Neuronal stem cell (in vitro differentiated cells): Measurements from ENCODE around the gene KAT2B.

Source experiments
- DNase-seq: peaks from one replicate; pipeline ENCODE4 v3.0.0-alpha.2; 2013; ENCODE audit warnings: low spot score
- H2AFZ ChIP-seq: one replicate; pipeline ENCODE4 v1.6.1; 2013; ENCODE audit warnings: mild to moderate bottlenecking, low read length, inconsistent platforms
- H2AK5ac ChIP-seq: 2 replicates; pipeline ENCODE4 v1.6.1; 2013; ENCODE audit warnings: low read depth, mild to moderate bottlenecking, inconsistent platforms, low read length, moderate library complexity, mixed read lengths
- H2BK120ac ChIP-seq: 2 replicates; pipeline ENCODE4 v1.6.1; 2013; ENCODE audit warnings: low read depth, mild to moderate bottlenecking, inconsistent platforms, low read length, moderate library complexity, mixed read lengths
- H2BK12ac ChIP-seq: one replicate; pipeline ENCODE4 v1.6.1; 2013; ENCODE audit warnings: low read length, inconsistent platforms
- H2BK15ac ChIP-seq: 2 replicates; pipeline ENCODE4 v1.6.1; 2013; ENCODE audit warnings: mild to moderate bottlenecking, low read length, inconsistent platforms, mixed read lengths
- H2BK5ac ChIP-seq: one replicate; pipeline ENCODE4 v1.6.1; 2013; ENCODE audit warnings: inconsistent platforms, mild to moderate bottlenecking, low read length, moderate library complexity
- H3K14ac ChIP-seq: one replicate; pipeline ENCODE4 v1.6.1; 2013; ENCODE audit warnings: low read length, inconsistent platforms
- H3K18ac ChIP-seq: 2 replicates; pipeline ENCODE4 v1.6.1; 2013; ENCODE audit warnings: low read length, inconsistent platforms
- H3K23ac ChIP-seq: 2 replicates; pipeline ENCODE4 v1.6.1; 2013; ENCODE audit warnings: low read depth, mild to moderate bottlenecking, mixed read lengths, low read length, inconsistent platforms; ENCODE audit not compliant: poor library complexity
- H3K27ac ChIP-seq: replicated peaks from 3 replicates; pipeline ENCODE4 v1.5.1; 2013; ENCODE audit warnings: low read length, inconsistent platforms
- H3K27me3 ChIP-seq, 3 experiments: 2 replicates each; pipeline ENCODE4 v1.6.1; 2013; ENCODE audit warnings: low read length in 3 of 3, mild to moderate bottlenecking in 2 of 3, inconsistent platforms in 1 of 3, low read depth in 1 of 3, mixed read lengths in 1 of 3, moderate library complexity in 1 of 3; ENCODE audit not compliant: control insufficient read depth in 3 of 3, insufficient read depth in 3 of 3
- H3K36me3 ChIP-seq, 2 donors: replicated peaks in 1 of 2; 2 replicates each; pipeline ENCODE4 v1.6.1; 2013; ENCODE audit warnings: low read length in 2 of 2; ENCODE audit not compliant: control insufficient read depth in 2 of 2, insufficient read depth in 2 of 2
- H3K4ac ChIP-seq: 2 replicates; pipeline ENCODE4 v1.6.1; 2013; ENCODE audit warnings: inconsistent platforms, mild to moderate bottlenecking, low read length, moderate library complexity
- H3K4me1 ChIP-seq, 2 donors: 1 replicate in 1 of 2; 2 replicates in 1 of 2; pipeline ENCODE4 v1.6.1; 2013; ENCODE audit warnings: low read length in 2 of 2, low read depth in 1 of 2; ENCODE audit not compliant: control insufficient read depth in 2 of 2, insufficient read depth in 1 of 2
- H3K4me2 ChIP-seq: one replicate; pipeline ENCODE4 v1.6.1; 2013; ENCODE audit warnings: mild to moderate bottlenecking, low read length, inconsistent platforms; ENCODE audit not compliant: insufficient read depth, poor library complexity, severe bottlenecking
- H3K4me3 ChIP-seq, 2 donors: 2 replicates each; pipeline ENCODE4 v1.5.1; 2013; ENCODE audit warnings: low read length in 2 of 2, mild to moderate bottlenecking in 2 of 2, inconsistent platforms in 1 of 2, moderate library complexity in 1 of 2
- H3K79me1 ChIP-seq: one replicate; pipeline ENCODE4 v1.6.1; 2013; ENCODE audit warnings: low read depth, mild to moderate bottlenecking, inconsistent platforms, low read length, moderate library complexity
- H3K9ac ChIP-seq: one replicate; pipeline ENCODE4 v1.6.1; 2013; ENCODE audit warnings: mild to moderate bottlenecking, low read depth, low read length, inconsistent platforms; ENCODE audit not compliant: poor library complexity
- H3K9me3 ChIP-seq, 2 donors: replicated peaks in 1 of 2; 2 replicates each; pipeline versions ENCODE3 to v1.6.1; 2013; ENCODE audit warnings: low read length in 2 of 2, mild to moderate bottlenecking in 2 of 2, inconsistent platforms in 1 of 2, low read depth in 1 of 2, mixed read lengths in 1 of 2, moderate library complexity in 1 of 2; ENCODE audit not compliant: control insufficient read depth in 2 of 2, insufficient read depth in 1 of 2
- H4K8ac ChIP-seq: one replicate; pipeline ENCODE4 v1.6.1; 2013; ENCODE audit warnings: low read depth, mild to moderate bottlenecking, inconsistent platforms, low read length, moderate library complexity
- H4K91ac ChIP-seq: one replicate; pipeline ENCODE4 v1.6.1; 2013; ENCODE audit warnings: low read length, low read depth, mild to moderate bottlenecking, inconsistent platforms; ENCODE audit not compliant: poor library complexity
- WGBS, 2 donors: extraction: QIAGEN DNeasy Blood & Tissue Kit; methylation state at CpG; one replicate each; pipeline ENCODE4 v1.1.7; 2013; ENCODE audit warnings: missing lambda C conversion rate in 2 of 2, mixed read lengths in 1 of 2; ENCODE audit not compliant: insufficient read length in 2 of 2, insufficient replicate concordance in 1 of 2; ENCODE audit errors: extremely low coverage in 2 of 2; 5-methylcytosine and 5-hydroxymethylcytosine counted together

Gene KAT2B

GRCh38 chr3:20103731-20104130, 63.5 kb downstream of the KAT2B start:
- Histone ChIP-seq H3K79me1 (no peaks in the 10 kb centered on the region), H2BK5ac (no peak overlapping the region), H2AK5ac (no peak overlapping the region), H3K4me1 (peaks cover 0 to 4% of the 10 kb centered on the region in 2 donors), H3K14ac (no peak overlapping the region), H3K27me3 (no peaks in the 10 kb centered on the region), H3K36me3 (no peaks in the 10 kb centered on the region), H4K91ac (no peak overlapping the region), H4K8ac (no peak overlapping the region), H3K9me3 (no peaks in the 10 kb centered on the region), H3K27ac (no peak overlapping the region), H2AFZ (no peak overlapping the region), H3K18ac (no peak overlapping the region), H3K23ac (no peak overlapping the region), H2BK15ac (no peak overlapping the region), H3K4me2 (no peak overlapping the region), H3K4ac (no peak overlapping the region), H3K4me3 (no peak overlapping the region), H3K9ac (no peak overlapping the region), H2BK120ac (no peak overlapping the region), H2BK12ac (no peak overlapping the region)
- no CpG with 5 or more reads among the region's 1 CpG for WGBS, 2 donors
- DNase-seq = no peak

- Histone ChIP-seq H3K4me1 (peaks cover 0 to 3% of the 10 kb centered on the region in 2 donors), H2BK120ac (no peak overlapping the region), H2AK5ac (no peak overlapping the region), H2BK5ac (no peak overlapping the region), H2BK15ac (no peak overlapping the region), H3K27ac (no peak overlapping the region), H4K91ac (no peak overlapping the region), H3K4ac (no peak overlapping the region), H2AFZ (no peak overlapping the region), H3K4me2 (no peak overlapping the region), H3K23ac (no peak overlapping the region), H4K8ac (no peak overlapping the region), H3K9me3 (no peaks in the 10 kb centered on the region), H3K27me3 (no peaks in the 10 kb centered on the region), H3K14ac (no peak overlapping the region), H2BK12ac (no peak overlapping the region), H3K18ac (no peak overlapping the region), H3K79me1 (no peaks in the 10 kb centered on the region), H3K9ac (no peak overlapping the region), H3K36me3 (no peaks in the 10 kb centered on the region), H3K4me3 (no peak overlapping the region)
- no CpG with 5 or more reads among the region's 5 CpGs for WGBS, 2 donors
- no peak for DNase-seq
Measured at GRCh38 chr3:20104167-20104661, 64.0 kb downstream of the KAT2B start.

- Histone ChIP-seq H2BK5ac (no peak overlapping the region), H3K27ac (no peak overlapping the region), H3K18ac (no peak overlapping the region), H3K4me1 (no peaks in the 10 kb centered on the region), H3K4ac (no peak overlapping the region), H2BK12ac (no peak overlapping the region), H3K9me3 (no peaks in the 10 kb centered on the region), H3K4me3 (no peak overlapping the region), H2AK5ac (no peak overlapping the region), H3K4me2 (no peak overlapping the region), H3K9ac (no peak overlapping the region), H3K79me1 (no peaks in the 10 kb centered on the region), H3K23ac (no peak overlapping the region), H3K36me3 (no peaks in the 10 kb centered on the region), H2AFZ (no peak overlapping the region), H3K14ac (no peak overlapping the region), H4K8ac (no peak overlapping the region), H2BK120ac (no peak overlapping the region), H3K27me3 (no peaks in the 10 kb centered on the region), H4K91ac (no peak overlapping the region), H2BK15ac (no peak overlapping the region)
- DNase-seq = no peak
- WGBS, 2 donors = no CpG with 5 or more reads among the region's 7 CpGs
Measured at GRCh38 chr3:20105513-20106280, 65.5 kb downstream of the KAT2B start.

- no peak overlapping the region for H2BK12ac ChIP-seq
- WGBS, 2 donors = no CpG with 5 or more reads among the region's 5 CpGs
- H3K4me1 ChIP-seq = peaks cover 0 to 4% of the 10 kb centered on the region in 2 donors
- no peak overlapping the region for H3K9ac ChIP-seq
- no peak overlapping the region for H2AFZ ChIP-seq
- no peak overlapping the region for H3K23ac ChIP-seq
- no peak overlapping the region for H4K8ac ChIP-seq
- no peak overlapping the region for H3K14ac ChIP-seq
- no peak overlapping the region for H2BK15ac ChIP-seq
- H3K79me1 ChIP-seq = no peaks in the 10 kb centered on the region
- H3K18ac ChIP-seq = no peak overlapping the region
- no peak overlapping the region for H3K4me2 ChIP-seq
- H2AK5ac ChIP-seq = no peak overlapping the region
- peaks cover 0 to 2% of the 10 kb centered on the region in 2 donors for H3K36me3 ChIP-seq
- no peak overlapping the region for H3K4me3 ChIP-seq
- no peak for DNase-seq
- no peaks in the 10 kb centered on the region for H3K27me3 ChIP-seq
- H3K9me3 ChIP-seq = no peaks in the 10 kb centered on the region
- no peak overlapping the region for H2BK120ac ChIP-seq
- no peak overlapping the region for H4K91ac ChIP-seq
- no peak overlapping the region for H3K27ac ChIP-seq
- no peak overlapping the region for H3K4ac ChIP-seq
- no peak overlapping the region for H2BK5ac ChIP-seq
Measured at GRCh38 chr3:20107722-20108121, 67.5 kb downstream of the KAT2B start.
